AG04450 (cell line): Measurements from ENCODE around the gene ATP10D. TPM values are rescaled to one million over a fixed set of nuclear protein-coding genes. Genes with fewer than 3 reads are reported as not detected.

Source experiments
- CTCF ChIA-PET: fragments of 300-600, 350-600 bp; formaldehyde crosslinking; extraction: SDS; loops from one replicate; lab custom pipeline; 2022; ENCODE audit warnings: antibody characterized with exemption, inconsistent platforms; lab: Charles Lee
- POLR2A ChIA-PET: fragments of 350-600 bp; formaldehyde crosslinking; extraction: SDS; loops from one replicate; lab custom pipeline; 2021; ENCODE audit warnings: antibody characterized with exemption, inconsistent platforms; lab: Yijun Ruan, JAX
- DNase-seq: peaks from one replicate; pipeline ENCODE4 v3.0.0-alpha.2; 2011; ENCODE audit warnings: low read depth, low spot score
- H3K27ac ChIP-seq: one replicate; pipeline ENCODE4 v1.5.1; 2012; ENCODE audit warnings: low read depth, low read length, control low read depth
- H3K27me3 ChIP-seq: one replicate; pipeline ENCODE4 v1.6.0; 2012; ENCODE audit warnings: low read length; ENCODE audit not compliant: control insufficient read depth, insufficient read depth
- H3K4me3 ChIP-seq: 2 replicates; pipeline ENCODE4 v1.5.1; 2011; ENCODE audit warnings: mild to moderate bottlenecking, low read depth, low read length, control low read depth
- H3K9me3 ChIP-seq: 2 replicates; pipeline ENCODE4 v1.5.1; 2012; ENCODE audit warnings: low read length; ENCODE audit not compliant: control insufficient read depth, insufficient read depth
- CTCF ChIP-seq: IDR thresholded peaks from 2 replicates; pipeline ENCODE4 v1.5.1; 2011; ENCODE audit warnings: low read depth, low read length, control low read depth, inconsistent platforms
- polyA plus RNA-seq: library from polyadenylated mRNA; depleted of rRNA; stranded (reverse); fragments of >200 nt; gene quantifications from 2 replicates; pipeline ENCODE4 v1.2.3, GENCODE V29; 2011

ATP10D gene
- polyA plus RNA-seq, 1 experiment, result 48.2 TPM

DNA sequence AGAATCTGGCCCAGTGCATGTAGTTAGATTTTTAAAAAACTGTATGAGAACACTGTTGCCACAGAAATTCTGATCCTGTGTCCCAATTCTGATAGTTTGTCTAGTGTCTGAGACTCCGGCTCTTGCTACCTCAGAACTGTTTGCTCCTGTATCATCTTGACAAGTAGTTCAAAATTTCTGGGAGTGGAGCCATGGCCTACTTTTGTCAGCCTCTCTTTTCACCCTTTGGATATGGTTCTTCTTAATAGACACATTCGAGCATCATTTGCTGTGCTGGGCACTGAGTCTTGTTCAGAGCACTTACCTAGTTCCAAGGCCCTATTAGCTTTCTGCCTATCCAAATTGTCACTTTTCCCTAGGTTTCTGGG is 46.9 kb downstream of the ATP10D start:
- ChIA-PET CTCF (interaction anchor here (1.5 kb wide), 1 partner anchor 32 kb away, joined by 4 read pairs; no protein-coding TSS in a partner anchor), POLR2A (no interaction called here)
- no peaks in the 10 kb centered on the region for H3K9me3 ChIP-seq
- no peak for TF ChIP-seq CTCF
- DNase-seq, result no peak
- H3K27ac ChIP-seq, result peak overlapping the region; percentile 86
- no peak overlapping the region for H3K4me3 ChIP-seq
- no peaks in the 10 kb centered on the region for H3K27me3 ChIP-seq

GRCh38 chr4:47532658-47533057 is 47.6 kb downstream of the ATP10D start:
- Histone ChIP-seq H3K4me3 (no peak overlapping the region), H3K27ac (no peak overlapping the region), H3K9me3 (no peaks in the 10 kb centered on the region), H3K27me3 (no peaks in the 10 kb centered on the region)
- CTCF ChIA-PET, result interaction anchor here (1.0 to 1.5 kb wide), 2 partner anchors 31 kb away, joined by 3 to 4 read pairs; no protein-coding TSS in a partner anchor
- TF ChIP-seq CTCF, result no peak
- POLR2A ChIA-PET, result no interaction called here
- DNase-seq, result no peak

DNA sequence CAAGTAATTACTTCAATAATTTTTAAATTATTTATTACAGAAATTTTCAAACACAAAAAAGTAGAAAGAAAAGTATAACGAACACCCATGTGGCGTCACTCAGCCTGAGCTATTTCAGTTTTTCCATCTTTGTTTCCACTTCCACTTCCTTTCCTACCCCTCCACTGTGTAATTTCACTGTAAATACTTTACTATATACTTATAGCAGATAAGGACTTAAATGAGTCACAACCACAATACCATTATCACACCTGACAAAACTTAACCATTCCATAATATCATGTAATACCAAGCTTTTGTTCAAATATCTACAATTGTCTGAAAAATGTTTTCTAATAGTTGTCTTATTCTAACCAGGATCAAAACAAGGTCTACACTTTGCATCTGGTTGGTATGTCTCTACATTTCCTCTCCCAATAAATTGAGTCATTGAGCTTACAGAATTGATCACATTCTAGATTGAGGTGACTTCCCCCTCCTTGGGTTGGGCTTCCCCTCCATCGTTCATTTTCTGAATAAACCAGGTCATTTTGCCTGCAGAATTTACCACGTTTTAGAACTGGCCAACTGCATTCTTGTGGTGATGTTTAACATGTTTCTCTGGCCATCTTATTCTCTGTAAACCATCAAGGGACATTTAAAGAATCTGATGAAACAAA is 48.7 kb downstream of the ATP10D start:
- ChIA-PET CTCF (interaction anchor here (1.0 kb wide), 1 partner anchor 30 kb away, joined by 3 read pairs; no protein-coding TSS in a partner anchor), POLR2A (no interaction called here)
- Histone ChIP-seq H3K9me3 (no peaks in the 10 kb centered on the region), H3K27me3 (no peaks in the 10 kb centered on the region), H3K27ac (no peak overlapping the region), H3K4me3 (no peak overlapping the region)
- TF ChIP-seq CTCF, result no peak
- DNase-seq, result no peak

- no peak for DNase-seq
- CTCF ChIA-PET, result no interaction called here
- Histone ChIP-seq H3K9me3 (no peaks in the 10 kb centered on the region), H3K27ac (no peak overlapping the region), H3K27me3 (no peaks in the 10 kb centered on the region), H3K4me3 (no peak overlapping the region)
- TF ChIP-seq CTCF, result no peak
- POLR2A ChIA-PET, result no interaction called here
These were observed 49.7 kb downstream of the ATP10D start for GRCh38 chr4:47534772-47535171.

GRCh38 chr4:47535567-47536147 is 50.6 kb downstream of the ATP10D start:
- TF ChIP-seq CTCF, result no peak
- ChIA-PET POLR2A (no interaction called here), CTCF (no interaction called here)
- no peak overlapping the region for H3K27ac ChIP-seq
- H3K9me3 ChIP-seq, result no peaks in the 10 kb centered on the region
- no peaks in the 10 kb centered on the region for H3K27me3 ChIP-seq
- no peak for DNase-seq
- H3K4me3 ChIP-seq, result no peak overlapping the region
